Suppressor macrophage treated with lipopolysaccharide for 1 hour (primary cell): ENCODE measurements around the gene UCK2.
A peak's percentile ranks its signal among the peaks of the same experiment; 100 is the strongest.
"Not testable (repeated sequence)": the region's sequence is repeated elsewhere in the genome, so short reads cannot be mapped to it uniquely, and the experiment has no call there.

Source experiments
- DNase-seq, 3 donors: peaks; one replicate each; pipeline ENCODE4 v3.0.0-alpha.2; 2020 to 2022

Gene UCK2

GRCh38 chr1:165827268-165828102 is at the start of gene UCK2:
Gene UCK2 (plus strand): TSS chr1:165827614. CDS start chr1:165827834, 220 bp downstream.
- peak; percentile 80 to 89 (median 81) for DNase-seq

DNA sequence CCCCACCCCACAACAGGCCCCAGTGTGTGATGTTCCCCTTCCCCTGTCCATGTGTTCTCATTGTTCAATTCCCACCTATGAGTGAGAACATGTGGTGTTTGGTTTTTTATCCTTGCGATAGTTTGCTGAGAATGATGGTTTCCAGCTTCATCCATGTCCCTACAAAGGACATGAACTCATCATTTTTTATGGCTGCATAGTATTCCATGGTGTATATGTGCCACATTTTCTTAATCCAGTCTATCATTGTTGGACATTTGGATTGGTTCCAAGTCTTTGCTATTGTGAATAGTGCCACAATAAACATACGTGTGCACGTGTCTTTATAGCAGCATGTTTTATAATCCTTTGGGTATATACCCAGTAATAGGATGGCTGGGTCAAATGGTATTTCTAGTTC is 49.2 kb upstream of the UCK2 start:
- DNase-seq, result not testable (repeated sequence)

DNA sequence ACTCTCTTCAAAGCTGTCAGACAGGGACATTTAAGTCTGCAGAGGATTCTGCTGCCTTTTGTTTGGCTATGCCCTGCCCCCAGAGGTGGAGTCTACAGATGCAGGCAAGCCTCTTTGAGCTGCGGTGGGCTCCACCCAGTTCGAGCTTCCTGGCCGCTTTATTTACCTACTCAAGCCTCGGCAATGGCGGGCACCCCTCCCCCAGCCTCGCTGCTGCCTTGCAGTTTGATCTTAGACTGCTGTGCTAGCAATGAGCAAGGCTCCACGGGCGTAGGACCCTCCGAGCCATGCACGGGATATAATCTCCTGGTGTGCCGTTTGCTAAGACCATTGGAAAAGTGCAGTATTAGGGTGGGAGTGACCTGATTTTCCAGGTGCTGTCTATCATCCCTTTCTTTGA is 43.9 kb upstream of the UCK2 start:
- DNase-seq, result not testable (repeated sequence)

- DNase-seq, result no peak
These were observed 39.7 kb upstream of the UCK2 start for GRCh38 chr1:165787741-165788140.

GRCh38 chr1:165793951-165794350 is 33.5 kb upstream of the UCK2 start:
- no peak for DNase-seq

- no peak for DNase-seq
These were observed 31.5 kb upstream of the UCK2 start for GRCh38 chr1:165795894-165796293.

DNA sequence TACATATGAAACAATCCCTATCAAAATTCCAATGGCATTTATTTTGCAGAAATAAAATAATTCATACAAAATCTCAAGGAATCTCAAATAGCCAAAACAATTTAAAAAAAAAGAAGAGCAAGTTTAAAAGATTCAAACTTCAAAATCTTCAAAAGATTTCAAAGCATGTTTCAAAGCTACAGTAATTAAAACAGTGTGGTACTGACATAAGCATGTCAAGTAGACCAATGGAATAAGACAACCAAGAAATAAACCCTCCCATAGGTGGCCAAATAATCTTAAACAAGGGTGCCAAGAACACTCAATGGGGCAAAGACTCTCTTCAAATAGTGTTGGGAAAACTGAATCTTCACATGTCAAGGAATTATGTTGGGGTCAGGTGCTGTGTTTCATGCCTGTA is 28.0 kb upstream of the UCK2 start:
- no peak for DNase-seq

GRCh38 chr1:165804513-165804912 is 22.9 kb upstream of the UCK2 start:
- not testable (repeated sequence) for DNase-seq

GRCh38 chr1:165807613-165808012 is 19.8 kb upstream of the UCK2 start:
- DNase-seq, result no peak

GRCh38 chr1:165815725-165816124 is 11.7 kb upstream of the UCK2 start:
- DNase-seq, result no peak

DNA sequence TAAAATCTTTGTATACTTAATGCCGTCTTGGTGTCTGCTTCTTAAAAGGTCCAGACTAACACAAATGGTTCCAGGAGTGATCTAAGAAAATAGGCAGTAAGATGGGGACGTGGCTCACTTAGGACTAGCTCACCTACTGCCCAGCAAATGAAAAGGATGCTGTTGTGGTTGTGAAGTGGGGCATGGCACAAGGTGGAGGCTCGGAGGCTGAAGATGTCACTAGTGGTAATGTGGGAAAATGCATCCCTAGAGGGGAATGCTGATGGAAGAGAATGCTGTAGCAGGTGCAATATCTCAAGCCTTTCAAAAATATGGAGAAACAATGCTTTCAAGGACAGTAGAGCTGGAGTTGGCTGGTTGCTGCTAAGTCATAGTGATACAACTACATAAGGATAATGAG is 11.3 kb upstream of the UCK2 start:
- DNase-seq, result no peak

DNA sequence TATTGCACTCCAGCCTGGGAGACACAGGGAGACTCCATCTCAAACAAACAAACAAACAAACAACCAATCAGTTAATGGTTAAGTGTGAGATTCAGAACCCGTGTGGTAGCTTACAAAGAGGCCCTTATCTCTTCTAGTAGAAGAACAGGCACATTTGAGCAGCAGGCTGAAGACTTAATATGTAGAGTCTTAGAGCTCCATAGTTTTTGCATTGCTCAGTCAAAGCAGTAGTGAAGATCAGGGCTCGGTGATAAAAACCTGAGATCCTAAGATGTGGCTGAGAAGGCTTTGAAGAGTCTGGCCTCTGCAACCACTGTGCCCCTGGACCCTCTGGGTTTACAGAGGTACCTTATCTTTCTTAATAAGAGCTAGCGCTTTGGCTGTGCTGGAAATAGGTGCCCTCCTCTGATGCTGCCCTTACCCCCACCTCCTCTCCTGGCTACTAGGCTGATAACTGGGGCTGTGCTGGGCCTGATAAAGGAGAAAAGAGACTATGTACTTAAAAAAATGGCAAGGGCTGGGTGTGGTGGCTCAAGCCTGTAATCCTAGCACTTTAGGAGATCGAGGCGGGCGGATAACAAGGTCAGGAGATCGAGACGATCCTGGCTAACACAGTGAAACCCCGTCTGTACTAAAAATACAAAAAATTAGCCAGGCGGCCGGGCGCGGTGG is 10.5 kb upstream of the UCK2 start:
- no peak for DNase-seq

- DNase-seq, result no peak
These were observed 3.7 kb upstream of the UCK2 start for GRCh38 chr1:165823552-165824268.

GRCh38 chr1:165824269-165824643 is 3.2 kb upstream of the UCK2 start:
- no peak for DNase-seq

DNA sequence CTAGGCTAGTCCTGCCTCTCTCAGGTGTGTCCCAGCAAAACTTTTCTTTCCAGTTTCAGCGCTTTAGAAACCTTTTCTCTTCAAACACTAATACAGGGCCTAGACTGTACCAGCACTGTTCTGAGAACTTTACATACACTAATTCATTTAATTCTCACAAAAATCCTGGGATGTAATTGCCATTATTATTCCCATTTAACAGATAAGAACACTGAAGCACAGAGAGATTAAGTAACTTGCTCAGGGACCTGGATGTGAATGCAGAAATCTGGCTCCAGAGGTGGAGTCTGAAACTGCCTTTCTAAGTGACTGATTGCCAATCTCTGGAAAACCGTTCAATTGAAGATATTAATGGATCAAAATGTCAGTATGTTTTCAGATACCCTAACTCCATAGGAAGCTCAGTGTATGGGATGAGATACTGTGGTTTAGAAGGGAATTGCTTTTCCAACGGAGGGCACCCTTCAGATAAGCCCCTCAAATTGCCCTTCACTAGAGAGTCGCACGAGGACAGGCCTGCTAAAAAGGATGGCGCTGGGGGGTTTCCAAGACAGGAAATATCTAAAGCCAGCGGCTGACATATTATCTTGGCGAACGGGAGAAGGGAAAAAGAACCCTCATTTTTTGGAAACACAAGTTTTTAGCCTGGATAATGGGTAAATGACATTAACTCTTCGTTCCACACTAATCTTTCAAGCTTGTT is 698 bp upstream of the UCK2 start:
- peak; percentile 43 for DNase-seq

DNA sequence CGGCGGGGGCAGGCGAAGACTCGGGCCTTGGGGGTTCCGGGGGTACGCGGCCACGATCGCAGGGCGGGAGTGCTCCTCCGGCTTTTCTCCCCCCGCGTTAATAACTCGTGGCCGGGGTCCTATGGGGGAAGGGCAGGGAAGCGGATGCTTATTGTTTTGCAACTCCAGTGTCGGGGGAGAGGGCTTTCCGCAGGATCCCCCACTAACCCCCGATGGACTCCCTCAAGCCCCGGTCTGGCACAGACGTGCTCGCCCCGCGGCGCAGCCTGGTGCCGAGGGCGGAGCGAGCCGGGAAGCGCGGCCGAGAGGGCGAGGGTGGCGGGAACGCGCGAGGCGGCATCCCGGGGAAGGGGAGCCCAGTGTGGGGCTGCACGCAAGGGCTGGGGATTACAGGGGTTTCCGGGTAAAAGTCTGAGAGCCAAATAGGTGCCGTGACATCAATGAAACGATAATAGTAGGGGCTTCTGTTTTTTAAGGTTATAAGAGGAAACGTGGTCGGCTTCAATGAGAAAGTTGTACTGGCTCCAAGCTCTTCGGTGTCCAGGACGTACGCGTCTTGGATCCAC is 772 bp downstream of the UCK2 start:
- DNase-seq, result peak; percentile 37 to 75 (median 50)

- peak; percentile 54 to 71 (median 63) for DNase-seq
These were observed 1.4 kb downstream of the UCK2 start for GRCh38 chr1:165828669-165829329.

DNA sequence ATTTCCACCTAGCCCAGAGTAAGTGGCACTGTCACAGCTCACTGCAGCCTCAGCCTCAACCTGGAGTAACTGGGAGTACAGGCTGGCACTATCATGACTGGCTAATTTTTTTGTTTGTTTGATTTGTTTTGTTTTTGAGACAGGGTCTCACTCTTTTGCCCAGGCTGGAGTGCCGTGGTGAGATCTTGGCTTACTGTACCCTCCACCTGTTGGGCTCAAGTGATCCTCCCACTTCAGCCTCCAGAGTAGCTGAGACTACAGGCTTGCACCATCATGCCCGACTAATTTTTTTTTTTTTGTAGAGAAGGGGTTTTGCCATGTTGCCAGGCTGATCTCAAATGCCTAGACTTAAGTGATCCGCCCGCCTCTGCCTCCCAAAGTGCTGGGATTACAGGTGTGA is 2.5 kb downstream of the UCK2 start:
- DNase-seq, result no peak

DNA sequence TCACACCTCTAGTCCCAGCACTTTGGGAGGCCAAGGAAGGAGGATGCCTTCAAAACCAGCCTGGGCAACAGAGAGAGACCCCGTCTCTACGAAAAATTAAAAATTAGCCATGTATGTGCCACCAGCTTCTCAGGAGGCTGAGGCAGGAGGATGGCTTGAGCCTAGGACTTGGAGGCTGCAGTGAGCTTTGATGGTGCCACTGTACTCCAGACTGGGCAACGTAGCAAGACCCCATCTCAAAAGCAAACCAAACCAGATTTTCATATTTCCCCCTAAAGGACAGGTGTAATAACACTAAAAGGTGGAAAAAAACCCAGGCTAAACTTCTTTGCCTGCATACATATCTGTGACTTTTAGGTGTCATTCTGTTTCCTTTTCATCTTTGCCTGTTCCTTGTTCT is 3.7 kb downstream of the UCK2 start:
- DNase-seq, result no peak

DNA sequence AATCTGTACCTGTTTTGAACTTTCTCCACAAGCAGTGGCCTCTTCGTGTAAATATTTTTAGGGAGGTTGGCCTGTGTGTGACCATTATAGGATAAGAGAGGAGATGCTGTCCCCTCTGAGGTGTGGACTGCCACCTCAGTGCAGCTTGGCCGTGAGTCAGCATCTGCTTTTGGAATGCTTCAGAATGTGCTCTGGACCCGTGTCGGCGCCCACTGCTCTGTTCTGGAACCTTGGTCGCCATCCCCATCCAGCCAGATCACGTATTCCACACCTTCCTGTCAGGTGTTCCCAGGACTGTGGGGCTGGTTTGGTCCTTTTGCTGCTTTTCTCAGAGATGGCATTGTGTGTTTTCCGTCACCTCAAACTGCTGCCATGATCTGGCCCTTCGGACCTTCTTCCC is 5.5 kb downstream of the UCK2 start:
- no peak for DNase-seq

DNA sequence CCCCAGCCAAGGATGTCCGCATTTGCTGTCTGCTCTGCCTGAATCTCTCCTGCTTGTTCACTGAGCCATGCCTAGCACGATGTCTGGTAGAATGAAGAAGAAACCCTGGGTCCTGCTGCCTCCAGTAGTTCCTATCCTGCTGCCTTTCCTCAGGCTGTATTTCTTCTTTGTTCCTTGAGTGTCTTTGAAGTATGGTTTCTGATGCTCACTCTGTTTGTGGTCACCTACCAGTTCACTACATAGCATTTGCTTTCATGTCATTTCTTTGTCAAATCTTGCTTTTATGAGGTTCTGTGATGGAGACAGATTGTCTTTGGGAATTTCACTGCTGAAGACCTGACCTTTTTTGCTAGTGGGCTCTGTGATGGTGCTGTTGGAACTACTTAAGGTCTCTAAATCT is 5.9 kb downstream of the UCK2 start:
- no peak for DNase-seq

- DNase-seq, result no peak
These were observed 6.8 kb downstream of the UCK2 start for GRCh38 chr1:165834229-165834628.
